ENCODE results near the gene IFIT3.
"Not testable (repeated sequence)": the region's sequence is repeated elsewhere in the genome, so short reads cannot be mapped to it uniquely, and the experiment has no call there.

The IFIT3 gene

GRCh38 chr10:89304026-89304425 is 23.8 kb upstream of the IFIT3 start:
- DNase-seq, result no peak

GRCh38 chr10:89304446-89304845 is 23.4 kb upstream of the IFIT3 start:
- no peak for DNase-seq

GRCh38 chr10:89304925-89305324 is 22.9 kb upstream of the IFIT3 start:
- DNase-seq, result no peak

GRCh38 chr10:89305766-89306433 is 21.9 kb upstream of the IFIT3 start:
- no peak for DNase-seq

- DNase-seq, result no peak
Measured at GRCh38 chr10:89306434-89307268, 21.1 kb upstream of the IFIT3 start.

GRCh38 chr10:89307269-89307577 is 20.6 kb upstream of the IFIT3 start:
- DNase-seq, result no peak

GRCh38 chr10:89308266-89308665 is 19.5 kb upstream of the IFIT3 start:
- no peak for DNase-seq

- DNase-seq, result no peak
Measured at GRCh38 chr10:89308736-89309135, 19.1 kb upstream of the IFIT3 start.

- DNase-seq, result no peak
Measured at GRCh38 chr10:89309156-89310055, 18.4 kb upstream of the IFIT3 start.

GRCh38 chr10:89310056-89310893 is 17.5 kb upstream of the IFIT3 start:
- DNase-seq, result no peak

- no peak for DNase-seq
Measured at GRCh38 chr10:89312973-89313372, 14.8 kb upstream of the IFIT3 start.

GRCh38 chr10:89314676-89315075 is 13.1 kb upstream of the IFIT3 start:
- no peak for DNase-seq

- not testable (repeated sequence) for DNase-seq
Measured at GRCh38 chr10:89318047-89318446, 9.8 kb upstream of the IFIT3 start.

GRCh38 chr10:89325081-89325480 is 2.7 kb upstream of the IFIT3 start:
- DNase-seq, result not testable (repeated sequence)

- DNase-seq, result not testable (repeated sequence)
Measured at GRCh38 chr10:89325856-89326255, 1.9 kb upstream of the IFIT3 start.

GRCh38 chr10:89329151-89329550 is 1.4 kb downstream of the IFIT3 start:
- no peak for DNase-seq

- not testable (repeated sequence) for DNase-seq
Measured at GRCh38 chr10:89330014-89330413, 2.2 kb downstream of the IFIT3 start.

GRCh38 chr10:89330537-89331212 is 2.9 kb downstream of the IFIT3 start:
- DNase-seq, result no peak

GRCh38 chr10:89331487-89332122 is 3.8 kb downstream of the IFIT3 start:
- DNase-seq, result not testable (repeated sequence)

- no peak for DNase-seq
Measured at GRCh38 chr10:89332123-89332633, 4.4 kb downstream of the IFIT3 start.

GRCh38 chr10:89335226-89335625 is 7.4 kb downstream of the IFIT3 start:
- no peak for DNase-seq

All from T-helper 9 cell (primary cell).